ENCODE results near the gene CLTCL1.

CLTCL1 gene

GRCh38 chr22:19132153-19132552 lies 159.4 kb downstream of the CLTCL1 start:
- H3K27me3 ChIP-seq (ENCODE audit: insufficient read depth, poor library complexity, severe bottlenecking), result no peaks in the 10 kb centered on the region
- no peak for DNase-seq (ENCODE audit: low read depth in 1 of 2, low spot score in 1 of 2)
- H3K4me3 ChIP-seq (replicated peaks; ENCODE audit: insufficient read depth, low read length), result no peak overlapping the region
- TF ChIP-seq GABPA (IDR thresholded peaks at IDR 0.05; ENCODE audit: low read depth) (no peak), POLR2AphosphoS5 (IDR thresholded peaks at IDR 0.05; ENCODE audit: low read depth) (no peak), CTCF (IDR thresholded peaks at IDR 0.05; ENCODE audit: insufficient read depth, low read length) (no peak), SPI1 (IDR thresholded peaks at IDR 0.05; ENCODE audit: borderline replicate concordance, low read depth) (no peak)
- TF ChIP-seq, protein P1, sequence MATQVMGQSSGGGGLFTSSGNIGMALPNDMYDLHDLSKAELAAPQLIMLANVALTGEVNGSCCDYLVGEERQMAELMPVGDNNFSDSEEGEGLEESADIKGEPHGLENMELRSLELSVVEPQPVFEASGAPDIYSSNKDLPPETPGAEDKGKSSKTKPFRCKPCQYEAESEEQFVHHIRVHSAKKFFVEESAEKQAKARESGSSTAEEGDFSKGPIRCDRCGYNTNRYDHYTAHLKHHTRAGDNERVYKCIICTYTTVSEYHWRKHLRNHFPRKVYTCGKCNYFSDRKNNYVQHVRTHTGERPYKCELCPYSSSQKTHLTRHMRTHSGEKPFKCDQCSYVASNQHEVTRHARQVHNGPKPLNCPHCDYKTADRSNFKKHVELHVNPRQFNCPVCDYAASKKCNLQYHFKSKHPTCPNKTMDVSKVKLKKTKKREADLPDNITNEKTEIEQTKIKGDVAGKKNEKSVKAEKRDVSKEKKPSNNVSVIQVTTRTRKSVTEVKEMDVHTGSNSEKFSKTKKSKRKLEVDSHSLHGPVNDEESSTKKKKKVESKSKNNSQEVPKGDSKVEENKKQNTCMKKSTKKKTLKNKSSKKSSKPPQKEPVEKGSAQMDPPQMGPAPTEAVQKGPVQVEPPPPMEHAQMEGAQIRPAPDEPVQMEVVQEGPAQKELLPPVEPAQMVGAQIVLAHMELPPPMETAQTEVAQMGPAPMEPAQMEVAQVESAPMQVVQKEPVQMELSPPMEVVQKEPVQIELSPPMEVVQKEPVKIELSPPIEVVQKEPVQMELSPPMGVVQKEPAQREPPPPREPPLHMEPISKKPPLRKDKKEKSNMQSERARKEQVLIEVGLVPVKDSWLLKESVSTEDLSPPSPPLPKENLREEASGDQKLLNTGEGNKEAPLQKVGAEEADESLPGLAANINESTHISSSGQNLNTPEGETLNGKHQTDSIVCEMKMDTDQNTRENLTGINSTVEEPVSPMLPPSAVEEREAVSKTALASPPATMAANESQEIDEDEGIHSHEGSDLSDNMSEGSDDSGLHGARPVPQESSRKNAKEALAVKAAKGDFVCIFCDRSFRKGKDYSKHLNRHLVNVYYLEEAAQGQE (IDR thresholded peaks at IDR 0.05; ENCODE audit: insufficient replicate concordance, low read depth), result no peak
- no peak overlapping the region for H3K27ac ChIP-seq (replicated peaks)

GRCh38 chr22:19131685-19132015 lies 159.9 kb downstream of the CLTCL1 start:
- Histone ChIP-seq H3K27me3 (ENCODE audit: insufficient read depth, poor library complexity, severe bottlenecking) (no peaks in the 10 kb centered on the region), H3K27ac (replicated peaks) (no peak overlapping the region), H3K4me3 (replicated peaks; ENCODE audit: insufficient read depth, low read length) (no peak overlapping the region)
- TF ChIP-seq SPI1 (IDR thresholded peaks at IDR 0.05; ENCODE audit: borderline replicate concordance, low read depth) (no peak), POLR2AphosphoS5 (IDR thresholded peaks at IDR 0.05; ENCODE audit: low read depth) (no peak), GABPA (IDR thresholded peaks at IDR 0.05; ENCODE audit: low read depth) (no peak), CTCF (IDR thresholded peaks at IDR 0.05; ENCODE audit: insufficient read depth, low read length) (no peak)
- TF ChIP-seq, protein P1 (IDR thresholded peaks at IDR 0.05; ENCODE audit: insufficient replicate concordance, low read depth), result no peak
- no peak for DNase-seq (ENCODE audit: low read depth in 1 of 2, low spot score in 1 of 2)

- no peak for TF ChIP-seq GABPA (IDR thresholded peaks at IDR 0.05; ENCODE audit: low read depth)
- no peak for TF ChIP-seq SPI1 (IDR thresholded peaks at IDR 0.05; ENCODE audit: borderline replicate concordance, low read depth)
- no peak for TF ChIP-seq POLR2AphosphoS5 (IDR thresholded peaks at IDR 0.05; ENCODE audit: low read depth)
- TF ChIP-seq, protein P1 (IDR thresholded peaks at IDR 0.05; ENCODE audit: insufficient replicate concordance, low read depth), result no peak
- TF ChIP-seq CTCF (IDR thresholded peaks at IDR 0.05; ENCODE audit: insufficient read depth, low read length), result no peak
- Histone ChIP-seq H3K27me3 (ENCODE audit: insufficient read depth, poor library complexity, severe bottlenecking) (no peaks in the 10 kb centered on the region), H3K4me3 (replicated peaks; ENCODE audit: insufficient read depth, low read length) (no peak within 1 kb of the TSS), H3K27ac (replicated peaks) (no peak within 1 kb of the TSS)
- no peak for DNase-seq (ENCODE audit: low read depth in 1 of 2, low spot score in 1 of 2)
Measured at GRCh38 chr22:19130959-19131684, 160.4 kb downstream of the CLTCL1 start, which contains the start of gene TSSK2. Gene TSSK2 (plus strand): TSS chr22:19131308. CDS start chr22:19131400, 92 bp downstream.
